GM12875 (cell line): ENCODE data around the gene NHEJ1.

Experiments
- H3K4me3 ChIP-seq: one replicate; pipeline ENCODE4 v1.5.1; 2011; ENCODE audit warnings: low read depth, low read length, control low read depth
- CTCF ChIP-seq: IDR thresholded peaks from 2 replicates; pipeline ENCODE4 v1.5.1; 2011; ENCODE audit warnings: low read depth, mild to moderate bottlenecking, control low read depth, inconsistent platforms, low read length, moderate library complexity, borderline replicate concordance; ENCODE audit not compliant: insufficient read depth

The NHEJ1 gene

DNA sequence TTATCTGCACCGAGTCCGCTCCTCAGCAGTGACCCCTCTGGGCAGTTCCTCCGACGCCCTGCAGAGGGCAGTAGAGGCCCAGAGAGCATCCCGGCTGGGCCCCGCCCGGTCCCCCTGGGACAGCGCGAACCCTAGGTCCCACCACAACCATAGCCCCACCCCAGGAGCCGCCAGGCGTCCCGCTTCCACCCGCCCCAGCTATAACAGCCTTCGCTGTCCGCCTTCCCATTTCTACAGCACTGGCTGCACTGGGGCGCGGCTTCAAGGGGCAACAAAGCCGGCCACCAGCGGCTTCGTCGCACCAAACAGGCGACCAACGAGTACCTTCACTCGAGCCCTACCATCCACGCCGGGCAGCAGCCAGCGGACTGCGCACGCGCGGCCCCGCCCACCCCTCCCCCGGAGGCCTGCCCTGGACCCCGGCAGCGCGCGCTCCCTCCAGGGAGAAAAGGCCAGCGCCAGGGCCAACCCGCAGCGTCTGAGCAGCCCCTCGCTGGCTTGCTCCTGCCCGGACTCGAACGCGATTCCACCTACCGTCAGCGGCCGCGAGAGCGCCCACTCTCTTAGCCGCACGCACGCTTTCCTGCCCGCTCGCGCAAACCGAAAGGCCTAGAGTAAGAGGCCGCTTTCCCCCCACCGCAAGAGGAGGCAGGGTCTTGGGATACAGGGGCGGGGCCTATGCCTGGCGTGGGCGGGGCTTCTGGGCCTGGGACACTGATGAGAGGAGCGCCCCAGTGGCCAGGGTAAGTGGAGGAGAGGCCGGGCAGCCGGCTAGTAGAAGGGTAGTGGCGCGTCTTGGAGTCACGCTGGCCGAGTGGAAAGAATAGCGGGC, at the start of gene NHEJ1:
Gene NHEJ1 (minus strand): TSS at position 630 of the 832 bp plus-strand sequence. CDS start 2,453 bp downstream, outside the sequence.
- H3K4me3 ChIP-seq, result peak within 1 kb of the TSS; percentile 69
- TF ChIP-seq CTCF, result peak; percentile 99

DNA sequence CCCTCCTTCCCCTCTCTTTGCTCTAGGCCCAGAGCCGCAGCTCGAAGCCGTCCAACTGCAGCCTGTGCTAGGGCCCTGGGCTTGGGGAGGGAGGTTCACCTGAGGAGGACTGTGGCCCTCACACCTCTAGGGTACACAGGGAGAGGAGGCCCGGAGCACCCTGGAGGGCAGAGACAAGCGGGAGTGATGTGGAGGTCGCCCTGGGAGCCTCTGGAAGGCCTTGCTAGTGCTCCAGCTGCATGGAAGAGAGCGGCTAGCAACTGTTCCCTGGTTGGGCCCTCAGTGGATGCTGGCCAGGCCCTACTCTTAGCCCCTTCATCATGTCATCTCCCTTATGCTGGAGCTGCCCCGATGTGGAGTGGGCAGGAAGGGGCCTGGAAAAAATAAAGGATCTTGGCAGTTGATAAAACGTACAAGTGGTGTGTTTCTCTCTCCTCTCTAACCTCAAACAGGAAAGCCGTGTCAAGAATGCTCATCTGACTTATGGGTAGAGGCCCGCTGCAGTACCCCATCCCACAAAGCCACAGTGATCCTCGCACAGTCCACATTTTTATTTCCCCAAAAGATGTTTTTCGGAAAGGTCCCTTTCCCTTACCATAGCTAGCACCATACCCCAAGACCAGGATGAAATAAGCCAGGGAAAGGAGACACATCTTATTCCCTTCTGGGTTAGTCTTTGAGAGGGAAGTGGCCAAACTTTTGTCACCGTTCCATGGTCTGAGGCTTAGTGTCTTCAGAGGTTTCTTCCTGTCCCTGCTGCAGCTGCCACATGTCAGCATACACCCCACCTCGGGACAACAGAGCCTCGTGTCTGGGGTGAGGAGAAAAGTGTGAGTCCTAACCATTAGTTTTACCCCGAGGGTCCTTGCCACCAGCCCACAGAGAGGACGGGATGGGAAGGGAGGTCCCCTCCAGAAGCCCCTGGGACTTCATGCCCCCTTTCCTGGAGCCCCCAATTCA, 48.9 kb upstream of the NHEJ1 start:
- TF ChIP-seq CTCF, result no peak
- no peak overlapping the region for H3K4me3 ChIP-seq

- TF ChIP-seq CTCF, result no peak
- H3K4me3 ChIP-seq, result no peak overlapping the region
Measured at GRCh38 chr2:219207884-219208740, 47.5 kb upstream of the NHEJ1 start.

- no peak for TF ChIP-seq CTCF
- H3K4me3 ChIP-seq, result peak overlapping the region; percentile 62
Measured at GRCh38 chr2:219207134-219207883, 46.7 kb upstream of the NHEJ1 start.

DNA sequence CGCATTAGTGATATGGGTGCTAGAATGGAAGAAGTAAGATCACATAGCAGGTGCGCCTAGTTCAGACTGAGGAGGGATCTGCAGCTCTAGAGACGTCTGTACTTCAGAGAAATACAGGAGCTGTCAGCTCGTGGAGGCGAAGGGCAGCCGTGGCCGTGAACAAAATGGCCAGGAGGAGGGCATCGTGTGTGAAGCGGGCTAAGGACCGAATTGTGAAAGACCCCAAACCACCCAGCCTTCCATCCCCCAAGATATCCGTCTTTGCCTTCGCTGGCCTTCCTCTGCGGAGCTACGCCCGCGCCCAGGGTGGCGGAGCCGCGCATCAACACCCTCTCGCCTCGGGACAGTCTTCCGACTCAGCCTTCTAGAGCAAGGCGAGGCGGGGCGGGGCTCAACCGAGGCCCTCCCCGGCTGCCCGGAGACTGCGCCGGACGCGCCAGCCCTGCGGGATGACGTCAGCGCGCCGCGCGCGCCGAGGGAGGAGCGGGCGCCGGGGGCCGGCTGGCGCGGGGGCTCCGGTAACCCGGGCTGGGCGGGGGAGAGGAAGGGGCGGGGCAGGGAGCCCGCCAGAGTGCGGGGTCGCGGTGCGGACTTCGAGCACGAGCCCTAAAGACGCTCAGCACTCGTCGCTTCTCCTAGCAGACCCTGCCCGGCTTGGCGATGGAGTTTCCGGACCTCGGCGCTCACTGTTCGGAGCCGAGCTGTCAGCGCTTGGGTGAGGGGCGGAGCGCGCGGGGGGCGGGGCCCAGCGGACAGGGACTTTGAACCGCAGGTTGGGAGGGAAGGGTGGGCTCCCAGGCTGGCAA, 45.9 kb upstream of the NHEJ1 start, which contains the start of gene ZFAND2B:
Gene ZFAND2B (plus strand): TSS at position 455 of the 806 bp plus-strand sequence. CDS start 206 bp downstream, at position 661.
- peak within 1 kb of the TSS; percentile 62 for H3K4me3 ChIP-seq
- peak; percentile 12; the same call in 1 of the 2 replicates for TF ChIP-seq CTCF
